Measurements from ENCODE around the gene MME.

MME gene

GRCh38 chr3:155231792-155232191, 151.7 kb downstream of the MME start:
- DNase-seq (ENCODE audit: low read depth in 1 of 2, low spot score in 1 of 2), result no peak

GRCh38 chr3:155232605-155233004, 152.5 kb downstream of the MME start:
- no peak for DNase-seq (ENCODE audit: low read depth in 1 of 2, low spot score in 1 of 2)

- DNase-seq (ENCODE audit: low read depth in 1 of 2, low spot score in 1 of 2), result no peak
Measured at GRCh38 chr3:155233213-155233612, 153.1 kb downstream of the MME start.

Data from activated T-helper 1 cell treated with anti-CD3 and anti-CD28 coated beads, Interleukin-2, amount 50 U/mL, for 16 hours (primary cell).